Heart left ventricle (tissue), 16 donors: ENCODE measurements around the gene COL26A1. TPM values are rescaled to one million over a fixed set of nuclear protein-coding genes. Genes with fewer than 3 reads are reported as not detected.

Source experiments
- ATAC-seq, 4 donors: fragments of 200-7000 bp; cut with Tn5 transposase; one replicate each; pipeline ENCODE4 v1.9.1; 2020 to 2022; ENCODE audit warnings: moderate library complexity in 4 of 4, mild to moderate bottlenecking in 3 of 4, moderate number of reproducible peaks in 1 of 4
- DNase-seq, 5 donors: peaks; one replicate each; pipeline ENCODE4 v3.0.0-alpha.2; 2020
- H3K27ac ChIP-seq, 12 donors: fragments of 200-600 bp; sonication (generic) in 4 of 12; one replicate each; pipeline versions ENCODE4 v1.5.0 to v1.8.0; 2016 to 2022; ENCODE audit warnings: mild to moderate bottlenecking in 2 of 12
- H3K27me3 ChIP-seq, 9 donors: fragments of 200-600 bp; sonication (generic) in 2 of 9; one replicate each; pipeline versions ENCODE4 v1.5.1 to v1.8.0; 2016 to 2022; ENCODE audit warnings: mild to moderate bottlenecking in 3 of 9
- H3K36me3 ChIP-seq, 9 donors: fragments of 200-600 bp; sonication (generic) in 2 of 9; one replicate each; pipeline versions ENCODE4 v1.5.0 to v1.8.0; 2018 to 2022; ENCODE audit warnings: mild to moderate bottlenecking in 2 of 9
- H3K4me1 ChIP-seq, 12 donors: fragments of 200-600 bp; sonication (generic) in 4 of 12; one replicate each; pipeline versions ENCODE4 v1.5.0 to v1.8.0; 2016 to 2022; ENCODE audit warnings: mild to moderate bottlenecking in 3 of 12
- H3K4me3 ChIP-seq, 12 donors: fragments of 200-600 bp; sonication (generic) in 4 of 12; one replicate each; pipeline versions ENCODE4 v1.5.0 to v1.8.0; 2017 to 2022; ENCODE audit warnings: mild to moderate bottlenecking in 9 of 12, moderate library complexity in 4 of 12
- H3K9me3 ChIP-seq, 12 donors: fragments of 200-600 bp; sonication (generic) in 4 of 12; one replicate each; pipeline versions ENCODE4 v1.5.0 to v1.8.0; 2016 to 2022; ENCODE audit warnings: mild to moderate bottlenecking in 1 of 12
- POLR2A ChIP-seq, 2 donors: fragments of 450-650 bp; IDR thresholded peaks; one replicate each; pipeline ENCODE4 v1.6.1; 2017; ENCODE audit warnings: antibody characterized with exemption in 2 of 2, mild to moderate bottlenecking in 2 of 2, moderate library complexity in 2 of 2
- WGBS, 4 donors: extraction: QIAGEN DNeasy Blood & Tissue Kit in 2 of 4; methylation state at CpG; one replicate each; pipeline versions ENCODE4 v1.1.5 to v1.1.7; 2013 to 2018; 5-methylcytosine and 5-hydroxymethylcytosine counted together
- intact Hi-C, 10 donors: fragments of 100-400 bp; cut with DNase I; formaldehyde crosslinking; loops; one replicate each; pipeline versions ENCODE4 v1.11.1 to v1.14.2; 2022
- polyA plus RNA-seq, 2 donors: library from polyadenylated mRNA; stranded (reverse); fragments of 200-250 nt; gene quantifications; one replicate each; pipeline ENCODE4 v1.2.3, GENCODE V29; 2013
- total RNA-seq, 9 donors: library from RNA; depleted of rRNA in 2 of 9; stranded (reverse); fragments of >200 nt in 2 of 9; fragmentation: NEBNext Ultra II Directional in 3 of 9; extraction: Animal tissue kit (Norgen Biotek cat#: 25700) in 3 of 9; gene quantifications; one replicate each; pipeline versions ENCODE4 v1.1.0 to v1.2.4, GENCODE V29; 2016 to 2023
- TF ChIP-seq, protein P1 (sequence below), 12 donors: fragments of 200-600 bp; sonication (generic) in 4 of 12; IDR thresholded peaks; one replicate each; pipeline versions ENCODE4 v1.5.0 to v1.8.0; 2018 to 2022; ENCODE audit warnings: antibody characterized with exemption in 12 of 12, mild to moderate bottlenecking in 5 of 12
- donor health status: ischemic (EF 13 %, LVEDD 7.1; RV severe dilation, severe dysfunction).
- donor health status: healthy with polysubstance abuse.
- donor health status: DM: no; HTN: yes; CAD: no.
- donor health status: DM: no; HTN: no; CAD: no.
- donor health status: ischemic (EF 25% LVEDD 6.9; RV normal size, moderate dysfunction).
- donor health status: ischemic (EF 25% LVEDD 5.7; RV mildly dilated, moderate dysfunction).
- donor health status: healthy.
- donor health status: DM: yes; HTN: yes; CAD: no.
- donor health status: ischemic (EF 35%, LVEDD 5.7; RV mildly dilated, moderate dysfunction).
- donor health status: nonischemic (EF 11% LVEDD 7.7; RV severe dilation, severe dysfunction).
- donor health status: DM: yes; HTN: yes; CAD: no.
- donor health status: PGD.
- donor health status: ischemic (EF 29% LVEDD 5.4; RV normal size, mild dysfunction).
- donor health status: nonischemic (EF 23%, LVEDD 6.1; RV moderate dilation, normal function).

COL26A1 gene
- total and polyA plus RNA-seq, 11 donors: 0.08 to 2.1 TPM; not detected in 9

DNA sequence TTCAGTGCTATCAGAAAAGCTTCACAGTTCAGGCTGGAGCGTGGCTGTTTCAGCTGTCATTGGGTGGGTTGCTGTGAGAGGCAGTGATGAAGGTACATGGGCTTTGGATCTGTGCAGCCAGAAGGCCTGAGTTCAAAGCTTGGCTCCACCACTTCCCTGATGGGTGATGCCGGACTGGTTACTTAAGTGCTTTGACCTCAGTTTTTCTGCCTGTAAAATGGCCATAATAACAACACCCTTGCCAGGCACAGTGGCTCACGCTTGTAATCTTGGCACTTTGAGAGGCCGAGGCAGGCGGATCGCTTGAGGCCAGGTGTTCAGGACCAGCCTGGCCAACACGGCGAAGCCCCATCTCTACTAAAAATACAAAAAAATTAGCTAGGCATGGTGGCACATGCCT, 30.6 kb upstream of the COL26A1 start:
- no peak overlapping the region for H3K27ac ChIP-seq
- no peak overlapping the region for H3K4me3 ChIP-seq
- WGBS, 4 donors: 92 to 95% (median 94%) methylated on average over 8 of the region's 8 CpGs
- H3K27me3 ChIP-seq: no peaks in the 10 kb centered on the region
- no peak for DNase-seq
- H3K9me3 ChIP-seq: no peaks in the 10 kb centered on the region
- intact Hi-C loops: no loop called here
- H3K4me1 ChIP-seq: peaks cover 0 to 11% (median 0%) of the 10 kb centered on the region in 12 donors
- no peaks in the 10 kb centered on the region for H3K36me3 ChIP-seq
- TF ChIP-seq, protein P1, sequence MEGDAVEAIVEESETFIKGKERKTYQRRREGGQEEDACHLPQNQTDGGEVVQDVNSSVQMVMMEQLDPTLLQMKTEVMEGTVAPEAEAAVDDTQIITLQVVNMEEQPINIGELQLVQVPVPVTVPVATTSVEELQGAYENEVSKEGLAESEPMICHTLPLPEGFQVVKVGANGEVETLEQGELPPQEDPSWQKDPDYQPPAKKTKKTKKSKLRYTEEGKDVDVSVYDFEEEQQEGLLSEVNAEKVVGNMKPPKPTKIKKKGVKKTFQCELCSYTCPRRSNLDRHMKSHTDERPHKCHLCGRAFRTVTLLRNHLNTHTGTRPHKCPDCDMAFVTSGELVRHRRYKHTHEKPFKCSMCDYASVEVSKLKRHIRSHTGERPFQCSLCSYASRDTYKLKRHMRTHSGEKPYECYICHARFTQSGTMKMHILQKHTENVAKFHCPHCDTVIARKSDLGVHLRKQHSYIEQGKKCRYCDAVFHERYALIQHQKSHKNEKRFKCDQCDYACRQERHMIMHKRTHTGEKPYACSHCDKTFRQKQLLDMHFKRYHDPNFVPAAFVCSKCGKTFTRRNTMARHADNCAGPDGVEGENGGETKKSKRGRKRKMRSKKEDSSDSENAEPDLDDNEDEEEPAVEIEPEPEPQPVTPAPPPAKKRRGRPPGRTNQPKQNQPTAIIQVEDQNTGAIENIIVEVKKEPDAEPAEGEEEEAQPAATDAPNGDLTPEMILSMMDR (IDR thresholded peaks at IDR 0.05): no peak
- TF ChIP-seq POLR2A (IDR thresholded peaks at IDR 0.05): no peak
- ATAC-seq: no peak

DNA sequence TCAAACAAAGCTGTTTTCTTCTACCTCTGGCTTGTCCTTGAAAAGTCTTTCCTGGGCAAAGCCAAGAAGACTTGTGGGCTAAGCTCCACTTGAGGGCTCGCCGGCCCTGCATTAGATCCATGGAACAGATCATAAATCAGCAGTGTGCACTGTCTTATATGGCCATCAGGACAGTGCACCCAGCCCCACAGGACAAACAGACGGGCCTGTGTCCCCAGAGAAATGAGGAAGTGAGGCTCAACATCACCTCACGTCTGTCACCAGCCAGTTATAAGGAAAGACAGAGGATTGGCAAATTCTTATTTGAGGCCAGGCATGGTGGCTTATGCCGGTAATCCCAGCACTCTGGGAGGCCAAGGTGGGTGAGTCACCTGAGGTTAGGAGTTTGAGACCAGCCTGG, 28.8 kb upstream of the COL26A1 start:
- H3K9me3 ChIP-seq: no peaks in the 10 kb centered on the region
- no peaks in the 10 kb centered on the region for H3K27me3 ChIP-seq
- no peak overlapping the region for H3K4me3 ChIP-seq
- H3K36me3 ChIP-seq: no peaks in the 10 kb centered on the region
- TF ChIP-seq, protein P1 (IDR thresholded peaks at IDR 0.05): no peak
- TF ChIP-seq POLR2A (IDR thresholded peaks at IDR 0.05): no peak
- 81 to 87% (median 85%) methylated on average over 5 of the region's 5 CpGs for WGBS, 4 donors
- H3K4me1 ChIP-seq: peaks cover 0 to 11% (median 0%) of the 10 kb centered on the region in 12 donors
- no peak for ATAC-seq
- H3K27ac ChIP-seq: no peak overlapping the region
- no peak for DNase-seq
- intact Hi-C loops: no loop called here

DNA sequence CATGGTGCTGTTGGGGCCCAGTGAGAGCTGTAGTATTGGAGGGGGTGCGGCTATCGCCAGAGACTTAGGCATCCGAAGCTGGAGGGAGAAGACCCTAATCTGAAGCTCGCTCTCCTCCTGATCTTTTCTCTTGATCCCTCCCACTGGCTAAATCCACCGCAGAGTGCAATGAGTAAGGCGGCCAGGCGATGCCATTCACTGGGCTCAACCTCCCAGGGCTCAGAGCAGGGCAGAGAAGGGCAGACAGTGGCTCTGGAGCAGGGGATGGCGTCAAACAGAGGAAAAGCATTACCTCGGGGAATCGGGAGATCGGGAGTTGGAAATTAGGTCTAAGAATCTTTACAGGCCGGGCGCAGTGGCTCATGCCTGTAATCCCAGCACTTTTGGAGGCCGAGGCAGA, 22.3 kb upstream of the COL26A1 start:
- H3K36me3 ChIP-seq: no peaks in the 10 kb centered on the region
- DNase-seq (no peak), ATAC-seq (no peak)
- WGBS, 4 donors: 78 to 84% (median 82%) methylated on average over 14 of the region's 14 CpGs
- no peaks in the 10 kb centered on the region for H3K9me3 ChIP-seq
- TF ChIP-seq, protein P1 (IDR thresholded peaks at IDR 0.05): no peak
- no peak for TF ChIP-seq POLR2A (IDR thresholded peaks at IDR 0.05)
- no peaks in the 10 kb centered on the region for H3K4me1 ChIP-seq
- intact Hi-C loops: no loop called here
- no peak overlapping the region for H3K27ac ChIP-seq
- no peaks in the 10 kb centered on the region for H3K27me3 ChIP-seq
- H3K4me3 ChIP-seq: no peak overlapping the region

DNA sequence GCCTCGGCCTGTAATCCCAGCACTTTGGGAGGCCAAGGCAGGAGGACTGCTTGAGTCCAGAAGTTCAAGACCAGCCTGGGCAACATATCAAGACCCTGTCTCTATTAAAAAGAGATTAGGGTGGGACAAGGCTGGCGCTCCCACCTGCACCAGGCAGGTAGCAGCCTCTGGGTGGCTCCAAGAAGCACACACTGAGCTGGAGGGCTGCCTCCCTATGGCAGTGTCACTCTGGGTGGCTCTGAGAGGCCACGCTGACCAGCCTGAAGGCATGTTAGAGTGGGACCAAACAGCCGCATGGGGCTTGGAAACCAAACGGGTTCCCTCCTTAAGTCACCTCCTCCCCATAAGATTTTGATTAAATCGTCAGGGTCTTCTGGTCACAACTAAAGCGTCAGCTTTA, 19.8 kb upstream of the COL26A1 start:
- Histone ChIP-seq H3K4me1 (no peaks in the 10 kb centered on the region), H3K9me3 (no peaks in the 10 kb centered on the region), H3K27me3 (no peaks in the 10 kb centered on the region), H3K27ac (no peak overlapping the region), H3K4me3 (no peak overlapping the region), H3K36me3 (no peaks in the 10 kb centered on the region)
- ATAC-seq: no peak
- DNase-seq: no peak
- 81 to 87% (median 82%) methylated on average over 7 of the region's 7 CpGs for WGBS, 4 donors
- intact Hi-C loops: no loop called here
- no peak for TF ChIP-seq POLR2A (IDR thresholded peaks at IDR 0.05)
- TF ChIP-seq, protein P1 (IDR thresholded peaks at IDR 0.05): no peak
